GM12891 (cell line): ENCODE data around the gene GAK.

ENCODE experiments used
- DNase-seq: peaks from one replicate; pipeline ENCODE4 v3.0.0; 2011; ENCODE audit warnings: low spot score; ENCODE audit not compliant: insufficient read length
- FAIRE-seq: peaks from 2 replicates; lab custom pipeline; 2011; peaks lifted over from hg19 to GRCh38; lab: Jason Lieb, UNC
- PAX5 ChIP-seq: IDR thresholded peaks from 2 replicates; pipeline ENCODE4 v1.6.1; 2011; ENCODE audit warnings: low read length, moderate library complexity, mild to moderate bottlenecking; ENCODE audit not compliant: insufficient read depth, severe bottlenecking
- POLR2A ChIP-seq: IDR thresholded peaks from 2 replicates; pipeline ENCODE4 v1.6.1; 2011; ENCODE audit warnings: low read depth, low read length, control low read depth
- POLR2AphosphoS5 ChIP-seq: IDR thresholded peaks from 2 replicates; pipeline ENCODE4 v1.6.1; 2011; ENCODE audit warnings: low read depth, low read length, control low read depth
- POU2F2 ChIP-seq: IDR thresholded peaks from 2 replicates; pipeline ENCODE4 v1.6.1; 2011; ENCODE audit warnings: low read depth, mild to moderate bottlenecking, control low read depth, low read length, moderate library complexity
- SPI1 ChIP-seq: IDR thresholded peaks from 2 replicates; pipeline ENCODE4 v1.6.1; 2011; ENCODE audit warnings: low read depth, low read length, control low read depth
- TAF1 ChIP-seq: IDR thresholded peaks from 2 replicates; pipeline ENCODE4 v1.6.1; 2011; ENCODE audit warnings: low read depth, low read length, control low read depth

Gene GAK

DNA sequence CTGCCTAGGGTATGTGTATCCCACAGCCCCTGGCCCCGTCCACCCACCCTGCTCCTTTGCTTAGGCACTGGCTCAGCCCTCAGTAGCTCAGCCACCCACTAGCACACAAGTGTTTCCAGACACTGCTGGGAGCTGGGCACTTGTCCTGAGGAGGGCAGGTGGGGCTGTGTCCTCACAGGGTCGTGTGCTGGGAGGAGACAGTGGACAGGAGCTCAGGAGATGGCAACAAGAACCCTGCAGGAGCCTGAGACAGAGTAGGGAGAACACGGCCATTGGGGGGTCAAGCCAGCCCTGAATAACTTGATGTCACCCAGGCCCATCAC lies 100.7 kb downstream of the GAK start:
- no peak for TF ChIP-seq PAX5
- no peak for TF ChIP-seq POU2F2
- TF ChIP-seq SPI1 = no peak
- TF ChIP-seq TAF1 = no peak
- no peak for TF ChIP-seq POLR2A
- no peak for TF ChIP-seq POLR2AphosphoS5
- no peak for DNase-seq
- FAIRE-seq = no peak

GRCh38 chr4:830601-831482 lies 101.3 kb downstream of the GAK start:
- TF ChIP-seq POLR2AphosphoS5 = no peak
- no peak for TF ChIP-seq POU2F2
- no peak for TF ChIP-seq PAX5
- no peak for TF ChIP-seq SPI1
- DNase-seq = no peak
- FAIRE-seq = no peak

DNA sequence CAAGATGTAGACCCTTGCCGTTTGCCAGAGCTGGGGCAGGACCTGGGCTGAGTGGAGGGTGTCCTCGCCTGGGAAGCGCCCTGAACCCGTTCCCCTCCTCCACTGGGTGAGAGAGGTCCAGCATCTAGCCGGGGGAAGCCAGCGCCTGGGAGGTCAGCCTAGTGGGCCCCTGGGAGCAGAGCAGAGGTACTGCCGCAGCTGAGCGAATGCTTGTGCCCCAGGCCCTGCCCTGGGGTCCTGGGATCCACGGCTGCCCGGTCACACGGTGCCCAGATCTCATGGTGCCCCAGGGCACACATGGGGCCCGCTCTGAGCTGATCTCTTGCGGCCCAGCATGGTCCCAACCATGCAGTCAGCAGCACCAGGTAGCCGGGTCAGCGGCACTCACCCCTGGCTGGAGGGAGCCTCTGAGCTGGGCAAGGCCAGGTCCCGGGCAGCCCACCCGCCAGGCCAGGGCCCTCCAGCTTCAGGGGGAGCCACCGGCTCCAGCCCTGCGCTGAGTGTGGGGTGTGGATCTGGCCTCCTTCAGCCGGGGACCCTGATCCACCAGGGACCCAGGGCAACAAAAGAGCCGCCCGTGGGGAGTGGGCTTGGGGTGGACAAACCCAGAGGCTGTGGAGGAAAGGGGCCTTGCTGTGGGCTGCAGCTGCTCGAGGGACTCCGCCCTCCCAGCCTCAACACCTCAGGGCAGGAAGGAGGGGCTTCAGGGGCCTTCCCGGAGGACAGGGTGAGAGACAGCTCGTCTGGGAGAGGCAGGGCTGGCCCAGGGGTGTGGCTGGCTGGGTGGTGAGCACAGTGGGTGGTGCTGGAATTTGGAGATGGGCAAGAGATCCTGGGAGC lies 102.1 kb downstream of the GAK start:
- DNase-seq (no peak), FAIRE-seq (no peak)
- TF ChIP-seq POLR2AphosphoS5 (no peak), PAX5 (no peak)

GRCh38 chr4:829291-829690 lies 102.8 kb downstream of the GAK start:
- TF ChIP-seq POLR2A (no peak), POLR2AphosphoS5 (no peak), TAF1 (no peak), POU2F2 (no peak), SPI1 (no peak), PAX5 (no peak)
- no peak for FAIRE-seq
- DNase-seq = no peak

DNA sequence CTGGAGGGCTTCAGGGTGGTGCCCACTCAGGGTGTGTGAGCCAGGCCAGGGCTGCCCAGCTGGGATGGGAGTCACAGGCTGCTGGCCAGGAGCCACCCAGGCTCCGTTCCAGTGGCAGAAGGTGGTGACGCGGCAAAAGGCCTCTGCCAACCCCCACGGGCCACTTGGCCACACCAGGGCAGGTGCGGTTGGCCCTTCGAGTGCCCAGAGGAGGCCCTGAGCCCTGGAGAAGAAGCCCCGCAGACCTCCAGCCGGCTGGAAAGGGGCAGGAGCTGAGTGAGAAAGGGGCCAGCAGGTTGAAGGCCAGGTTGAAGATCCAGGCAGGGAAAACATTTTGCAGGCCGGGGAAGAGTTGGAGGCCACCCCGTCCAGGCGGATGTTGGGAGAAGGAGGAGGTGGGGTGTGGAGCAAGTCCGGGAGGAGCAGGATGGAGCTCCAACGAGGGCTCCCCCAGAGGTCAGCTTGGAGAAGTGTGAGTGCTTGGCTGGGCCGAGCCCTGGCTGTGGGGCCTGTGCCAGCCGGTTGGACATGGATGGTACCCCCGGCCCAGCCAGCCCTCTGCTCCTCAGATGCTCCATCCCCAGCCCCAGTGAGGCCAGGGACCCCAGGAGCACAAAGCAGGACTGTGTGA lies 103.4 kb downstream of the GAK start:
- TF ChIP-seq POLR2A (no peak), SPI1 (no peak), PAX5 (no peak), POU2F2 (no peak), TAF1 (no peak), POLR2AphosphoS5 (no peak)
- no peak for DNase-seq

DNA sequence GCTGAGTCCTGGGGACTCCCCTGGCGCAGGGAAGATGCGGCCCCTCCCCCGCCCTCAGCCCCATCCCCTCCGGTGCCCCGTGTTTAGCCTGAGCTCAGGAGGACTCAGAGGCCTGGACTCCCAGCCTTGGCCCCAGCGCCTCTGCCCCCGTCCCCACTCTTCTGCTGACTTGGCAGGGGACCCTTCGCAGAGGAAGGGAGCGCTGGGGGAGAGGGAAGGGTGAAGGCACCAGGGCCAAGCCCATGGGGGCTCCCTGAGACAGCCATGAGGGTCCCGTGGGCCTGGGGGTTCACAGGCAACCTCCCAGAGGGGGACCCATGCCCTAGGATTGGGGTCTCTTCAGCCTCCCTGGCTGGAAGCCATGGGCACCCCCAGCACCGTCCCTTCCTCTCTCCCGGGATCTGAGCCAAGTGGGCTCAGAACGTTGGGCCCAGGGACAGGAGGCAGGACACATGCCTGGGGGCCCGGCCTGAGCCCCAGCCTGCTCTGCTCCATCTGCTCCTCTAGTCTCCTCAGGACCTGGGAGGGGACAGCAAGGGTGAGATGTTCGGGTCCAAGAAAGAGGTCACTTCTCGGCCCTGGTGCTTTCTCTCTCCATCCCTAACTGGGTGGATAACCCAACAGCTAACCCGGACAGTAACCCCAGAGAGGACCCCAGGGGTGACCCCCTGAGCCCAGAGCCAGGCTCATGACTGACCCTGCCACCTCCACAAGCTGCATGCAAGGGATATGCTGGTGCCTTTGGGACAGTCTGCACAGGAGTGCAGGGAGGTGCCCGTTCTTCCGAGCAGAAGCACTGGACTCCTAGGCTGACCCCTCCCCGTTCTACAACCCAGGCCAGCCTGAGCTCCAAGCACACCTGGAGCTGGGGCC lies 104.7 kb downstream of the GAK start:
- DNase-seq (no peak), FAIRE-seq (no peak)
- no peak for TF ChIP-seq PAX5
- no peak for TF ChIP-seq POLR2A
- no peak for TF ChIP-seq POLR2AphosphoS5
- TF ChIP-seq TAF1 = no peak
- no peak for TF ChIP-seq SPI1
- no peak for TF ChIP-seq POU2F2

More for the DNA sequence above, 103.4 kb downstream of the GAK start:
- FAIRE-seq = no peak

GRCh38 chr4:826508-827208 lies 105.5 kb downstream of the GAK start:
- DNase-seq = no peak
- FAIRE-seq = no peak
- no peak for TF ChIP-seq TAF1
- TF ChIP-seq SPI1 = no peak

GRCh38 chr4:825971-826330 lies 106.2 kb downstream of the GAK start, which contains the start of gene CPLX1:
CPLX1 (minus strand) TSS chr4:826129; CDS start chr4:824522, 1,607 bp downstream.
- DNase-seq (no peak), FAIRE-seq (no peak)

More at GRCh38 chr4:825971-826330, 106.2 kb downstream of the GAK start, which contains the start of gene CPLX1:
- TF ChIP-seq POU2F2 = no peak
